SU-DHL-6 (cell line): ENCODE data around the gene DLG2.

ENCODE experiments used
- CTCF ChIP-seq: fragments of 200-600 bp; sonication (generic); IDR thresholded peaks from one replicate; pipeline ENCODE4 v1.5.1; 2017; ENCODE audit warnings: antibody characterized with exemption, mild to moderate bottlenecking, low read length, moderate library complexity; ENCODE audit not compliant: insufficient read depth, poor library complexity, severe bottlenecking
- EZH2phosphoT487 ChIP-seq: fragments of 200-600 bp; sonication (generic), shearing (Covaris generic); conservative IDR thresholded peaks from 2 replicates; pipeline ENCODE4 v1.6.1; 2018; ENCODE audit warnings: mild to moderate bottlenecking, antibody characterized with exemption, low read length, moderate library complexity, mixed read lengths

DNA sequence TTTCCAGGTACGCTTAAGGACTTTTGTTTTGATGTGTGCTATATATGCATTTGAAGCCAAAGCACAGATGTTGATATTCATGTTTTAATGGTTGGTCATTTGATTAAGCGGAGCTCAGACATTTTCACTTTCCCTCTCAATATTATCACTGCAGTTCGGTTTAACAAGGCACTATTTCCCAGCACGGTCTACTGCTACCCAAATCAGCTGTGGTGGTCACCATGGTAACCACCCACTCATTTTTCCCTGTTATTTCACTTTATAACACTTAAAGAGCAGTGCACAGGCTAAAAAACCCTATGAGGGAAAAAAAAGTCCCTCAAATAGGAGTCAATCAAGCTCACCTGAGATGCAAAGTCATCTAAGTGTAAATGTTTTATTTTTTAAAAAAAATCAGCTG is 1901.4 kb downstream of the DLG2 start:
- TF ChIP-seq CTCF, result no peak
- no peak for TF ChIP-seq EZH2phosphoT487
